Measurements from ENCODE around the gene TREM2.
"Not testable (repeated sequence)": the region's sequence is repeated elsewhere in the genome, so short reads cannot be mapped to it uniquely, and the experiment has no call there.

The TREM2 gene

DNA sequence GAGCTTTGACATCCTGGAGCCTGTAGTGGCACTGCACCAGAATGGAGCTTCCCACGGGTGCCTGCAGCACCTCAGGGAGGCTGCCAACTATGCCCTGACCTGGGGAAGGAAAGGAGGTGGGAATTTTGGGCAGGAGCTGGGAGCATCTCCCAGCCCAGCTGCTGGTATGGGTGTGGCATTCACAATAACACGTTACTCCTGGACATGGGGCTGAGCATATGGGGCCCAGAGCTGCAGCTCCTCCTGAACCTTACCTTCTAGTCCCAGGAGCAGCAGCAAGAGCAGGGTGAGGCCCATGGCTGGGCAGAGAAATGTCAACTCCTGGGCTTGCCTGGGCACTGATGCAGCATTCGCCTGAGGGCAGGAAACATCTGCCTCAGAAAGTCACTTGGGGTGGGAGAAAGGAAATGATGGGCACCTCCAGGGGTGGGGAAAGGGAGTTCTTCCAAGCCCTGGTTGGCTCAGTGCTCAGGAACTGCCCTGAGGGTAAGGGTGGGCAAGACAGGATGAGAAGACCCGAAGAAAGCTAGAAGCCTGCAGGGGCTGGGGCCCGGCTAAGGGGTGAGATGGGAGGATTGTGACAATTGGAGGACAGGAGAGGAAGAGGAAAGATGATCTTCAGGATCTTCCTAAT is 8.8 kb downstream of the TREM2 start, which contains the start of gene TREML1:
TREML1 (minus strand) TSS at position 356 of the 634 bp plus-strand sequence; CDS start at position 297, 59 bp downstream.
- no peak for DNase-seq

DNA sequence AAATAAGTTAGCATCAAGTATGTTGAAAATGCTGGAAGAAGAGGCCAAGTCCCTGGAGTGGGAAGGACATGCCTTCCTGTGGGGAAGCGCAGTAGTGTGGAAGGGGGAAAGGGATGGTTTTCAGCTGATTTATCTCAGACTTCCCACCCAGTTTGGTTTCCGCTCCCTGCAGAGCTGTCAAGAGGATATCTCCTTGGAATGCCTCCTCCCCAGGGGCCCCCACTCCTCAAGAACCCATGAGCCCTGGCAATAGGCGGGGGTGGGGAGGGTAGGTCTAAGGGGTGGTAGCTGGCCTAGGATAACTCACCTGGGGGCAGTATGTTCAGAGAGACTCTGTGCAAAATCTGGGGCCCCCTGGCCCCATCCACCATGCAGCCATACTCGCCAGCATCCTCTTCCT is 9.5 kb downstream of the TREM2 start:
- DNase-seq, result no peak

DNA sequence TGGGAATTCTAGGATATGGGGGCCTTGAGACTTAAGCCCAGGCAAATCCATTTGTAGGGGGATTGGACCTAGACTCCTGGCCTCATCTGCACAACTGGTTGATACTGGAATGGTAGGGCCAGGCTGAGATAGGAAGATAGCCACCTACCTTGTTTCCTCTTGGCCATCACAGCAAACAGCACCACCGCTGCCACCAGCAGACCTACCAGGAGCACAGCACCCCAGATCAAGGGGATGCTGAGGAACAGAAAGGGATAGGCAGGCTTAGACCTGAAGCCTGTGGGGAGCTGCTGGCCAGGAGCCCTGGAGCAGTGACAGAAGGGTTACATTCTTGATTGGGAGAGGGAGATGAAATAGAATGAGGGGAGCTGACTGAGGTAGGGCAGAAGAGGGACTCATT is 12.2 kb downstream of the TREM2 start:
- DNase-seq, result no peak

DNA sequence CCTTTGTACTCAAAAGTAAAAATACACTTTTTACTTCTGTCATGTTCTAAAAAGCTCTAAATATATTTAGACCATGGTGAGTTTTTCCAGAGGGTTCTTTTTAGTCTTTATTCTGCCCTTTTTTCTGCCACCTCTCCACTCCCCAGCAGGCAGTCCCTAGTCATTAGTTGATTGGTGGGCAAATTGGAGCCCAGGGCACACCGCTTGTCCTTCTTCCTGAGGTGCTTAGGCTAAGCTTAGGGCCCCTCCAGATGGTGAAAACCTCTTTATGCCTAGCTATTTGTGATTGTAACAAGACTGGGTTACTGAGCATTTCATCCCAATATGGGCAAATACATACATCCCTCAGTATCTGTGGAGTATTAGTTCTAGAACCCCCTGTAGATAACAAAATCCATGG is 15.0 kb downstream of the TREM2 start:
- no peak for DNase-seq

DNA sequence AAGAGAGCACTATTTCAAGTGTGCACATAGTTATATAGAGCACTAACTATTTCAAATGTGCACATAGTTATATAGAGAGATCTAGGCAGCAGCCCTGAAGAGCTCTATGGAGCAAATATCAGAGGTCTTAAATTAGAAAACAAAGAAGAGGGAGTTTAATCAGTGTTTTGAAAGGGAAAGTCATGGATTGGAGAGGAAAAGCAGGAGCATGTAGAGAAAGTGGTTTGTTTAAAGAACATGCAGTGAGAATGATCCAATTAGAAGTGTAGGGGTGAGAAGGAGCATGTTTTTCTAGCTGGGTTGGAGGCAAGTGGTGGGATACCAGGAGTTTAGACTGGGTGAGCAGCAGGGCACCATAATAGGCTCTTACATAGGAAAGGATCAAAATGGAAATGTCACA is 26.0 kb downstream of the TREM2 start:
- DNase-seq, result no peak

DNA sequence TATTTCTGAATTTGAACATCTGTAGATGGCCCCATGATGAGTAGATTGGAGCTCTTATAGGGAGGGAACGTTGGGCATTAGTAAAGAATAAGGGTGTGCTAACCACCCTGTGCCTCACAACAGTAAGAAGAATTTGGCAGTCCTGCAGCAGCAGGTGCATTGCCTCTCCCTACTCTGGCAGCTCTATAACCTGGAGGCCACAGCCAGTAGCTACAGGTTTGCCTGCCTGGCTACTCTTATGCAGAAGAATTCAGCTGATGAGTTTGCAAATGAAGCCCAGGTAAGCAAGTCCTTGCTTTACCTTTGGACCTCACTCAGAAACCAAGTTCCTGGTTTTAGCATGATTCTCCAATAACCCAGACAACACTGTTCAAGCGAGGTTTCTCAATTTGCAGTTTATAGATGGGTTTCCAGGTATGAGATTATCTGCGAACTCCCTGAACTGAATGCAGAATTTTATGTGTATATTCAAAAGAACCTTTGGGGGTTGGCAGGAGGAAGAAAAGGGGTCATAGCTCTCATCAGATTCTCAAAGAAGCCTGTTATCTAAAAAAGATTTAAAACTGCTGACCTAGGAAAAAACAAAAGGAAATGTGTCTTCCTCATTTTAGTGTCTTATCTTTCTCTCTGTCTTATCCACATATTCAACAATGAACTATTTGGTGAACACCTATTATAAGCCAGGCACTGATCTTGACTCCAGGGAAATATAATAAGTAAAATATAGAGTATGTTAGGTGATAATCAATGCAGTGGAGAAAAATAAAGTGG is 27.7 kb downstream of the TREM2 start:
- no peak for DNase-seq

DNA sequence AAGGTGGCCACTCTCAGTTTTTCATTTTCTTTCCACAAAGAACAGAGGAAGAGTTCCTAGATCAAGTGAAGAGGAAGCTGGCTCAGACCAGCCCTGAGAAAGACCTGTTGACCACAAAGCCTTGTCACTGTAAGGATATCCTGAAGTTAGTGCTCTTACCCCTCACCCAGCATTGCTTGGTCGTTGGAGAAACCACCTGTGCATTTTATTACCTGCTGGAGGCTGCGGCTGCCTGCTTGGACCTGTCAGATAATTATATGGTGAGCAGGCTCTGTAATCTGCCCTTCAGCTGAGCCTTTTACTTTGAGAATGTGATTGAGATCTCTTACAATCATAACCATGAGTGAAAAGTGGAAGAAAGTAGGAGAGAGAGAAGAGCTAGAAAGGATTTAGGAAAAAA is 30.7 kb downstream of the TREM2 start:
- no peak for DNase-seq

DNA sequence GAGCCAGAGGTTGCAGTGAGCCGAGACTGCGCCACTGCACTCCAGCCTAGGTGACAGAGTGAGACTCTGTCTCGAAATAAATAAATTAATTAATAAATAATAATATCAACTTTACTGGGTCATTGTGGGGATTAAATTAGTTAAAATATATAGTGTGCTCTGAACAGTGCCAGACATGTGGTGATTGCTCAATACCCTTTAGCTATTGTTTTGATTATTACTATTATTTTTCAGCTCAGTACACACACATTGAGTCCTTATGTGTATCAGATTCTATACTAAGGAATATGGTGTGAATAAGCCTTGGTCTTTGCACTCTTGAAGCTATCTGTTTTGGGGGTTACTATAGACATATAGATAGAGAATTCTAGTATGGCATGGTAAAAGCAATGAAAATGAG is 37.6 kb downstream of the TREM2 start:
- DNase-seq, result no peak

DNA sequence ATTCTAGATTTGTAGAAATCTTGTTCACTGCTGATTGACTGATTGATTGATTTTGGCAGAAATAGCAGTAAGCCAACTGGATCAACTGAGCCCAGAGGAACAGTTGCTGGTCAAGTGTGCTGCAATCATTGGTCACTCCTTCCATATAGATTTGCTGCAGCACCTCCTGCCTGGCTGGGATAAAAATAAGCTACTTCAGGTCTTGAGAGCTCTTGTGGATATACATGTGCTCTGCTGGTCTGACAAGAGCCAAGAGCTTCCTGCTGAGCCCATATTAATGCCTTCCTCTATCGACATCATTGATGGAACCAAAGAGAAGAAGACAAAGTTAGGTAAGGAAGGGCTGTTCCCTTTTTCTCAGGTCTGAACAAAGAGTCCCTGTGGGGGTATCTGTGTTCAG is 40.0 kb downstream of the TREM2 start:
- no peak for DNase-seq

DNA sequence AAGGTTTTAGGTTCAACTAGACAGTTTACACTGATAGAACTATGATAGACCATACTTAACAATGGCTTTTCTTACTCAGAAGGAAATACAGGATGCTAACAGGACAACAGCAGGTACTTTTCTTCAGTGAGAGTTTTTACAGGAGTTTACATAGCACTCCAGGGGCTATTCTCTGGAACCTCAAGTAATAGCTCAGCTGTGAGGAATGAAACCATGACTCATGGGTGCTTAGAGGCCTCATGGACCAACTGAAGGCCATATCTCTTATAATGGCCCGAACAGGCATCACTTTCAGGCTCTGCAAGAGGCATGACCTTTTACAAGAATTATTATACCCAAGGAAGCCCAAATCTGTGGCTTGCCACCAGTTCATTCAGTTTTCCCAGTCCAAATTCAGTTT is 40.5 kb downstream of the TREM2 start:
- DNase-seq, result no peak

DNA sequence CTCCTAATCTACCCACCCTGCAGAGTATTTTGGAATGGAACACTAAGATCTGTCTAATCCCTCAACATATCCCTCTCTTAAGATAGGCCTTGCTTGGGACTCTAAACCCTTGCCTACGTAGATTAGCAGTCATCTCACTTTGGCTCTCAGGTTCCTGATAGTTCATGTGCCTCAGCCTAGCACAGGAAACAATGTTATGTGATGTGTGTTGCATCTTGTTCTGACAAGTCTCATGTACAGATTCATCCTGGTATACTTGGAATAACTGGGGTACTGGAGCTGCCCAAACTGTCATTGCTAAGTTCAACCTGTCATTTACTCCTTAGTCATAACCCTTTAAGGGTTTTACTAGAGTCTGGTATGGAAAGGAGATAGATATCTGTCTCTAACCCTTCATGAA is 42.9 kb downstream of the TREM2 start:
- DNase-seq, result no peak

DNA sequence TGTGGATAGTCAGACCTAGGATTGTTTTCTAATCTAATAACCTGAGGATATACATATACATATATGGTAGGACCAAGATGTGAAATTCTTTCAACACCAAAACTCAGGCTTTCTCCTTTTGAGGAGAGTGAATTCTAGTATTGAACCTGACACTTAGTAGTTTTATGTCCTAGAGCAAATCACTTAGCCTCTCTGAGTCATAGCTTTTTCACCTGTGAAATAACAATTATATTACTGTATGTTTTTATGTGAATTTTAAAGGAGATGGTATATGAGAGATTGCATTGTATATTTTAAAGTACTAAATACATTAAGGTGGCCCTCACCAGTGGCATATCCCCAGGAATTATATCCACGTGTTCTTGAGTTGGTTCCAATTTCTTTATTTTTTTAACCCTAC is 43.4 kb downstream of the TREM2 start:
- no peak for DNase-seq

DNA sequence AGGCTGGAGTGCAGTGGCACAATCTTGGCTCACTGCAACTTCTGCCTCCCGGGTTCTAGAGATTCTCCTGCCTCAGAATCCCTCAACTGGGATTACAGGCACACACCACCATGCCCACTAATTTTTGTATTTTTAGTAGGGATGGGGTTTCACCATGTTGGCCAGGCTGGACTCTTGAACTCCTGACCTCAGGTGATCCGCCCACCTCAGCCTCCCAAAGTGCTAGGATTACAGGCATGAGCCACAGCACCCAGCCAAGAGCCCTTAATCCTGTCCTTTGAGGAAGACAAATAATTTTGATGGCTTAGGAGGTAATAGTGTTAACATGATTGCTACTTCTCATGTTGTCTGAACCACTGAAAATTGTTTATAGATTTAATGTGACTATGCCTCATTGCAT is 47.9 kb downstream of the TREM2 start:
- not testable (repeated sequence) for DNase-seq

DNA sequence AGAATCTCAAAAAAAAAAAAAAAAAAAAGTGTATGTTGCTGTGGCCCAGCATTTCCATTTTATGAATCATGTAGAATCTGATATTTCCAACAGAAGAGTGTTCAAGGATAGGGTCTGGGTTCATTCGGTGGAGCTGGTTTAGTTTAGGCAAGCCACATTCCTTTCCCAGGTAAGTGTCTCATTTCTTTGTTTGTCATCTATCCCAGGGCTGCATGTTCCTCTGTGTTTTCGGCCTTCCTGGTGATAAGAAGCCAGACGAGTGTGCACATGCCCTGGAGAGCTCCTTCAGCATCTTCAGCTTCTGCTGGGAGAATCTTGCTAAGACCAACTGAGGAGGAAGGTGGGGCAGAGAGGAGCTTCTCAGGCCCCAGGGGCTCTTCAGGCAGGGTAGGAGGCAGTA is 51.9 kb downstream of the TREM2 start:
- DNase-seq, result no peak

Data from T-helper 2 cell (primary cell).